Naive thymus-derived CD4-positive, alpha-beta T cell (primary cell): ENCODE measurements around the gene IGF2BP2. TPM values are rescaled to one million over a fixed set of nuclear protein-coding genes. Genes with fewer than 3 reads are reported as not detected.

ENCODE experiments used
- ATAC-seq: fragments of 150-1000 bp; cut with Tn5 transposase; 2 replicates; pipeline ENCODE4 v1.10.0; 2021; ENCODE audit warnings: mild to moderate bottlenecking, moderate library complexity
- CTCF ChIA-PET: fragments of 350-600 bp; sonication (Branson Sonifier 250); formaldehyde crosslinking; loops from one replicate; lab custom pipeline; 2021; ENCODE audit warnings: antibody characterized with exemption; lab: Charles Lee
- POLR2A ChIA-PET: fragments of 350-600 bp; sonication (Branson Sonifier 250); formaldehyde crosslinking; loops from one replicate; lab custom pipeline; 2021; ENCODE audit warnings: antibody characterized with exemption, inconsistent platforms; lab: Charles Lee
- DNase-seq, 9 donors: peaks; one replicate each; pipeline versions ENCODE4 v3.0.0 to v3.0.0-alpha.2; 2020 to 2022; ENCODE audit warnings: mixed read lengths in 1 of 9
- H3K27ac ChIP-seq: one replicate; pipeline ENCODE4 v1.7.0; 2013; ENCODE audit warnings: mild to moderate bottlenecking, low read depth, low read length, moderate library complexity
- H3K27me3 ChIP-seq, 2 donors: one replicate each; pipeline ENCODE4 v1.7.0; 2013; ENCODE audit warnings: low read length in 2 of 2, mild to moderate bottlenecking in 2 of 2, moderate library complexity in 2 of 2; ENCODE audit not compliant: control insufficient read depth in 2 of 2, insufficient read depth in 2 of 2
- H3K36me3 ChIP-seq, 3 experiments: 1 replicate in 2 of 3; 2 replicates in 1 of 3; pipeline ENCODE4 v1.7.0; 2013; ENCODE audit warnings: low read length in 3 of 3, mild to moderate bottlenecking in 3 of 3, moderate library complexity in 1 of 3; ENCODE audit not compliant: insufficient read depth in 3 of 3, control insufficient read depth in 2 of 3
- H3K4me1 ChIP-seq, 2 donors: one replicate each; pipeline ENCODE4 v1.7.0; 2013; ENCODE audit warnings: low read length in 2 of 2, mild to moderate bottlenecking in 2 of 2, moderate library complexity in 1 of 2; ENCODE audit not compliant: control insufficient read depth in 2 of 2, insufficient read depth in 2 of 2
- H3K4me3 ChIP-seq: 2 replicates; pipeline ENCODE4 v1.7.0; 2013; ENCODE audit warnings: mild to moderate bottlenecking, low read length
- H3K9me3 ChIP-seq, 3 experiments: 1 replicate in 2 of 3; 2 replicates in 1 of 3; pipeline ENCODE4 v1.7.0; 2013; ENCODE audit warnings: low read length in 3 of 3; ENCODE audit not compliant: control insufficient read depth in 2 of 3
- H3K27ac Mint-ChIP-seq, 9 donors: one replicate each; pipeline ENCODE4 v1.8.0; 2020 to 2022; ENCODE audit warnings: mixed read lengths in 9 of 9, mild to moderate bottlenecking in 8 of 9, moderate library complexity in 5 of 9, inconsistent platforms in 2 of 9
- H3K27me3 Mint-ChIP-seq, 5 donors: one replicate each; pipeline ENCODE4 v1.8.0; 2021 to 2022; ENCODE audit warnings: mixed read lengths in 5 of 5, mild to moderate bottlenecking in 1 of 5
- H3K36me3 Mint-ChIP-seq, 5 donors: one replicate each; pipeline ENCODE4 v1.8.0; 2020 to 2022; ENCODE audit warnings: mixed read lengths in 5 of 5, mild to moderate bottlenecking in 3 of 5, inconsistent platforms in 1 of 5
- H3K4me1 Mint-ChIP-seq, 7 donors: one replicate each; pipeline ENCODE4 v1.8.0; 2020 to 2022; ENCODE audit warnings: mixed read lengths in 7 of 7, mild to moderate bottlenecking in 3 of 7, inconsistent platforms in 1 of 7
- H3K4me3 Mint-ChIP-seq, 10 donors: one replicate each; pipeline ENCODE4 v1.8.0; 2020 to 2022; ENCODE audit warnings: mild to moderate bottlenecking in 10 of 10, mixed read lengths in 10 of 10, moderate library complexity in 6 of 10, inconsistent platforms in 2 of 10
- H3K9me3 Mint-ChIP-seq, 11 donors: one replicate each; pipeline ENCODE4 v1.8.0; 2020 to 2022; ENCODE audit warnings: mixed read lengths in 11 of 11, mild to moderate bottlenecking in 4 of 11, inconsistent platforms in 1 of 11, moderate library complexity in 1 of 11
- intact Hi-C, 2 donors: fragments of 100-400 bp; cut with micrococcal nuclease; formaldehyde crosslinking; loops; one replicate each; pipeline ENCODE4 v1.15.1; 2023
- polyA plus RNA-seq, 2 donors: library from polyadenylated mRNA; unstranded; fragments of 300-500 nt; fragmentation: Illumina TruSeq; gene quantifications; one replicate each; pipeline ENCODE4 v1.2.3, GENCODE V29; 2021
- total RNA-seq, 6 experiments: library from RNA in 5 of 6; stranded (reverse) in 5 of 6; gene quantifications; 1 replicate in 5 of 6; 2 replicates in 1 of 6; pipeline ENCODE4 v1.2.3 and lab custom pipeline; 2021 to 2026

The IGF2BP2 gene
- total and polyA plus RNA-seq, 7 experiments from 2014 or later, result 0.14 to 5.0 (median 0.87) TPM; not detected in 3

GRCh38 chr3:185823078-185824044, 1.5 kb downstream of the IGF2BP2 start:
- Mint-ChIP-seq H3K27ac (no peak overlapping the region), H3K4me3 (peak overlapping the region; percentile 71 to 93 (median 84)), H3K36me3 (no peaks in the 10 kb centered on the region), H3K27me3 (peaks cover 59 to 79% (median 62%) of the 10 kb centered on the region in 5 donors), H3K9me3 (no peaks in the 10 kb centered on the region), H3K4me1 (peaks cover 5 to 23% (median 15%) of the 10 kb centered on the region in 7 donors)
- no peak overlapping the region for H3K4me3 ChIP-seq
- H3K4me1 ChIP-seq, result no peaks in the 10 kb centered on the region
- H3K27me3 ChIP-seq, result peaks cover 5 to 8% of the 10 kb centered on the region in 2 donors
- POLR2A ChIA-PET, result no interaction called here
- ATAC-seq (peak; percentile 45), DNase-seq (peak in 6 of 9 donors; percentile 10 to 33 (median 18))
- H3K9me3 ChIP-seq, result no peaks in the 10 kb centered on the region
- no peaks in the 10 kb centered on the region for H3K36me3 ChIP-seq
- CTCF ChIA-PET, result no interaction called here
- intact Hi-C loops, result loop anchor here (5.0 to 10.0 kb wide), 3 partner anchors 111 to 239 kb away; partner anchors contain the start of genes TRA2B (in 2 of the 2) and SENP2 (in 1 of the 2)
- H3K27ac ChIP-seq, result no peak overlapping the region

GRCh38 chr3:185822221-185823000, 2.4 kb downstream of the IGF2BP2 start:
- ATAC-seq (no peak), DNase-seq (no peak)
- POLR2A ChIA-PET, result no interaction called here
- CTCF ChIA-PET, result no interaction called here
- Mint-ChIP-seq H3K4me1 (peaks cover 5 to 23% (median 15%) of the 10 kb centered on the region in 7 donors), H3K27me3 (peaks cover 54 to 76% (median 61%) of the 10 kb centered on the region in 5 donors), H3K4me3 (peak overlapping the region in 8 of 10 donors; percentile 45 to 93 (median 70)), H3K9me3 (no peaks in the 10 kb centered on the region), H3K36me3 (no peaks in the 10 kb centered on the region), H3K27ac (no peak overlapping the region)
- Histone ChIP-seq H3K4me1 (no peaks in the 10 kb centered on the region), H3K27ac (no peak overlapping the region), H3K9me3 (no peaks in the 10 kb centered on the region), H3K36me3 (no peaks in the 10 kb centered on the region), H3K4me3 (no peak overlapping the region), H3K27me3 (peaks cover 5 to 6% of the 10 kb centered on the region in 2 donors)
- intact Hi-C loops, result loop anchor here (5.0 to 10.0 kb wide), 3 partner anchors 112 to 238 kb away; partner anchors contain the start of genes TRA2B (in 2 of the 2) and SENP2 (in 1 of the 2)

GRCh38 chr3:185820973-185821758, 3.7 kb downstream of the IGF2BP2 start:
- DNase-seq (no peak), ATAC-seq (no peak)
- intact Hi-C loops, result loop anchor here (5.0 to 10.0 kb wide), 3 partner anchors 114 to 236 kb away; partner anchors contain the start of genes TRA2B (in 2 of the 2) and SENP2 (in 1 of the 2)
- H3K27ac Mint-ChIP-seq, result no peak overlapping the region
- H3K4me1 Mint-ChIP-seq, result peaks cover 0 to 14% (median 10%) of the 10 kb centered on the region in 7 donors
- H3K27me3 Mint-ChIP-seq, result peaks cover 49 to 75% (median 55%) of the 10 kb centered on the region in 5 donors
- no peaks in the 10 kb centered on the region for H3K36me3 Mint-ChIP-seq
- no peaks in the 10 kb centered on the region for H3K4me1 ChIP-seq
- no peak overlapping the region for H3K4me3 Mint-ChIP-seq
- ChIA-PET POLR2A (no interaction called here), CTCF (no interaction called here)
- H3K9me3 ChIP-seq, result no peaks in the 10 kb centered on the region
- H3K27me3 ChIP-seq, result peaks cover 3 to 5% of the 10 kb centered on the region in 2 donors
- H3K36me3 ChIP-seq, result no peaks in the 10 kb centered on the region
- no peaks in the 10 kb centered on the region for H3K9me3 Mint-ChIP-seq
- H3K4me3 ChIP-seq, result no peak overlapping the region
- H3K27ac ChIP-seq, result no peak overlapping the region

- H3K4me1 Mint-ChIP-seq, result peaks cover 0 to 7% (median 5%) of the 10 kb centered on the region in 7 donors
- intact Hi-C loops, result no loop called here
- no peaks in the 10 kb centered on the region for H3K36me3 ChIP-seq
- H3K4me3 ChIP-seq, result no peak overlapping the region
- no peak overlapping the region for H3K4me3 Mint-ChIP-seq
- no peak overlapping the region for H3K27ac Mint-ChIP-seq
- peaks cover 46 to 74% (median 53%) of the 10 kb centered on the region in 5 donors for H3K27me3 Mint-ChIP-seq
- peaks cover 0 to 5% of the 10 kb centered on the region in 2 donors for H3K27me3 ChIP-seq
- no peaks in the 10 kb centered on the region for H3K9me3 Mint-ChIP-seq
- H3K36me3 Mint-ChIP-seq, result no peaks in the 10 kb centered on the region
- H3K4me1 ChIP-seq, result no peaks in the 10 kb centered on the region
- DNase-seq (no peak), ATAC-seq (no peak)
- ChIA-PET CTCF (no interaction called here), POLR2A (no interaction called here)
- H3K27ac ChIP-seq, result no peak overlapping the region
- H3K9me3 ChIP-seq, result no peaks in the 10 kb centered on the region
These were observed 6.5 kb downstream of the IGF2BP2 start for GRCh38 chr3:185818267-185818875.

GRCh38 chr3:185815391-185816282, 9.2 kb downstream of the IGF2BP2 start:
- Histone ChIP-seq H3K4me3 (no peak overlapping the region), H3K9me3 (no peaks in the 10 kb centered on the region), H3K36me3 (no peaks in the 10 kb centered on the region), H3K27me3 (peaks cover 0 to 2% of the 10 kb centered on the region in 2 donors), H3K27ac (no peak overlapping the region), H3K4me1 (no peaks in the 10 kb centered on the region)
- H3K36me3 Mint-ChIP-seq, result no peaks in the 10 kb centered on the region
- H3K4me1 Mint-ChIP-seq, result no peaks in the 10 kb centered on the region
- no peak for ATAC-seq
- POLR2A ChIA-PET, result no interaction called here
- CTCF ChIA-PET, result interaction anchor here (0.6 kb wide), 1 partner anchor 15 kb away, joined by 3 read pairs; no protein-coding TSS in a partner anchor
- no peak overlapping the region for H3K4me3 Mint-ChIP-seq
- H3K9me3 Mint-ChIP-seq, result no peaks in the 10 kb centered on the region
- H3K27me3 Mint-ChIP-seq, result peaks cover 24 to 61% (median 38%) of the 10 kb centered on the region in 5 donors
- intact Hi-C loops, result no loop called here
- no peak for DNase-seq
- H3K27ac Mint-ChIP-seq, result no peak overlapping the region
